Activated T-helper 17 cell treated with anti-CD3 and anti-CD28 coated beads, Interleukin-2, amount 50 U/mL, for 72 hours (primary cell): ENCODE data around the gene HS2ST1. TPM values are rescaled to one million over a fixed set of nuclear protein-coding genes. Genes with fewer than 3 reads are reported as not detected.
"Not testable (repeated sequence)": the region's sequence is repeated elsewhere in the genome, so short reads cannot be mapped to it uniquely, and the experiment has no call there.

Experiments used
- ATAC-seq: fragments of 150-1000 bp; cut with Tn5 transposase; replicated peaks from 2 replicates; pipeline ENCODE4 v1.10.0; 2021; ENCODE audit warnings: mild to moderate bottlenecking, moderate library complexity
- H3K27ac Mint-ChIP-seq: one replicate; pipeline ENCODE4 v1.8.0; 2022; ENCODE audit warnings: mixed read lengths
- H3K27me3 Mint-ChIP-seq: one replicate; pipeline ENCODE4 v1.8.0; 2022; ENCODE audit warnings: mixed read lengths
- H3K36me3 Mint-ChIP-seq: one replicate; pipeline ENCODE4 v1.8.0; 2022; ENCODE audit warnings: low read depth, mild to moderate bottlenecking, mixed read lengths
- H3K4me1 Mint-ChIP-seq: one replicate; pipeline ENCODE4 v1.8.0; 2022; ENCODE audit warnings: mixed read lengths
- H3K4me3 Mint-ChIP-seq: one replicate; pipeline ENCODE4 v1.8.0; 2022; ENCODE audit warnings: mild to moderate bottlenecking, mixed read lengths
- H3K9me3 Mint-ChIP-seq: one replicate; pipeline ENCODE4 v1.8.0; 2022; ENCODE audit warnings: mixed read lengths
- total RNA-seq, 2 donors: library from RNA; stranded (reverse); gene quantifications; one replicate each; pipeline ENCODE4 v1.2.3, GENCODE V29; 2022

HS2ST1 gene
- total RNA-seq, 2 donors from 2014 or later = 12.8 to 18.5 TPM

DNA sequence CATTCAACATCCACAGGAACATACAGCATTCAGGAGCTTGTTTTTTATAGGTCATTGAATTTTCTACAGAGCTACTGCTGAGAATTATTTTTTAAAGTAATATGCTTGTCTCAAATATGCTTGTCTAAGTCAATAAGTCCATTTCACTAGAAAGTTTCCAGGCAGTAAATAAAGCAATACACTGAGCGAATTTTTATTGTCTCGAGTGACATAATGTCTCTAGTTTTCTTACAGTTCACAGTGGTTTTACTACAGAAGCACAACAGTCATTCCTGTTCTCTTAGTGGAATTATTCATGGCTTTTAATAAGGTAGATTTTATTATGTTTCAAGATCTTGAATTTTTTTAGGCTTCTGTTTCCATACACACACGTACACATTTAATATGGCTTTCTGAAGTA, 83.8 kb downstream of the HS2ST1 start:
- ATAC-seq = no peak
- no peaks in the 10 kb centered on the region for H3K27me3 Mint-ChIP-seq
- no peak overlapping the region for H3K27ac Mint-ChIP-seq

DNA sequence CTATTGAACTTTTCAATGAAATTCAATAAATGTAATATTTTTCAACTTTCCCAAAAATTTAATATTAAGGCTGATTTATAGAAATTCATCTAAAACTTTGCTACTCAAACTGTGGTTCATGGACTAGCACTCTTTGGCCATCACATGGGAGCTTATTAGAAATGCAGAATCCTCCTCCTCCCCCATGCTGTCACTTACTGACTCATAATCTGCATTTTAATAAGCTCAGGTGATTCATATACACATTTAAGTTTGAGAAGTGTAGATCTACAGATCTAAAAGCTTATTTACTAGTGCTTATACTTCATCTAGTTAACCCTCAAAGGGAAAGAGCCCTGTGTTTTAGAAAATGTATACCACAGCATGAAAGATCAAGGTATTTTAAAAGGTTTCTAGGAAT, 84.3 kb downstream of the HS2ST1 start:
- Mint-ChIP-seq H3K36me3 (no peaks in the 10 kb centered on the region), H3K9me3 (no peaks in the 10 kb centered on the region), H3K4me1 (peaks cover 5% of the 10 kb centered on the region), H3K27me3 (no peaks in the 10 kb centered on the region), H3K4me3 (no peak overlapping the region), H3K27ac (peak overlapping the region; percentile 52)
- ATAC-seq = peak; percentile 63

More for the DNA sequence above, 83.8 kb downstream of the HS2ST1 start:
- no peak overlapping the region for H3K4me3 Mint-ChIP-seq
- no peaks in the 10 kb centered on the region for H3K36me3 Mint-ChIP-seq
- H3K9me3 Mint-ChIP-seq = no peaks in the 10 kb centered on the region
- H3K4me1 Mint-ChIP-seq = peaks cover 5% of the 10 kb centered on the region

DNA sequence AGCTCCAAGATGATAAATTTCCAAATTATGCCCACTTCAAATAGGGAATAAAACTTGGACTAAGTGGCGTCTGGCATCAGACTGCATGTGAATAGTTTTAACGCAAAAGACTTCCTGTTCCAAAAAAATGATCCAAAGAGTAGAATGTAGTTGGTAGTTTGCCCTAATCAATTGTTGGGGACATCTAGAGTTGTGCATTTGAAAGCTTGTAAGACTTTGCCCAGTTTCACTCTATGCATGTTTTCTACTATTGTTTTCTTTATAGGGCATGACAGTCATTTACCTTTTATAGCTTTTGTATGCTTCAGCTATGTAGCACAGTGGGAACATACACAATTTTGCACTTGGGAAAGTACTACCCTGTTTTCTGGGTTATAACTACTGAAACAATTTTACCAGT, 86.0 kb downstream of the HS2ST1 start:
- no peaks in the 10 kb centered on the region for H3K9me3 Mint-ChIP-seq
- H3K4me3 Mint-ChIP-seq = no peak overlapping the region
- peaks cover 5% of the 10 kb centered on the region for H3K4me1 Mint-ChIP-seq
- ATAC-seq = no peak
- no peak overlapping the region for H3K27ac Mint-ChIP-seq
- H3K27me3 Mint-ChIP-seq = no peaks in the 10 kb centered on the region
- no peaks in the 10 kb centered on the region for H3K36me3 Mint-ChIP-seq

DNA sequence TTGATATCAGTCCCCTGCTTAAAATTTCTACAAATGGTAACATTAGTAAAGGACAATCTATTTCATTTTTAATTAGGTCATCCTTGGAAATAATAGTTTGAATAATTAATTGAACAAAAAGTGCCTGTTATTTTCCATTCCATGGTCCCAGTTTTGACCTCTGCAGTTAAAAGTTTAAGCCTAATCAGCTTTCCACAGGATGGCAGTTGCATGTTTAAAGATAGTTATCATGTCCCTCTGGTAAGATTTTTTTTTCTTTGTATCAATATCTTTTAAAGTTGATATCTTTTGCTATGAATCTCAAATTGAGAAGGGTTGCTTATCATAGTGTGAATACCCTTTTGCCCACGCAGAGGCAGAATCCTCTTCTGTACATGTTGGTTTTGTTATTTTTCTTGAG, 90.4 kb downstream of the HS2ST1 start:
- Mint-ChIP-seq H3K27me3 (no peaks in the 10 kb centered on the region), H3K9me3 (no peaks in the 10 kb centered on the region), H3K27ac (no peak overlapping the region), H3K4me1 (no peaks in the 10 kb centered on the region), H3K4me3 (no peak overlapping the region), H3K36me3 (no peaks in the 10 kb centered on the region)
- no peak for ATAC-seq

DNA sequence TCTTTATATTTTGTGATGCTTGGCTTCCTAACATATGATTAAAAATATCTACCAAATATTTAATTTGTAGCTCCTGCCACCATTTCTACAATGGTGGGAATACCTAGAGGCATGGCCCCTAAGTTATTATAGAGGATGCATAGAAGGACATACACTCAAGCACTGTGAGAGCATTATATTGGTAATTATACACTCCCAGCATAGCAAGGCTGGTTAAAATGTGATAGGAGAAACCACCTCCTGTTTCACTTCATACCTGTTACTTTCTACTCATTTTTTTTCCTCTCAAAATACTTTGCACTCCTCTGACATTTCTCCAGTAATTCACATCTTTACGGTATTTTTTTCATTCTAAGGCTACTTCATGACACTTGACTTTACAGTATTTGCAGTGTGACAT, 92.9 kb downstream of the HS2ST1 start:
- Mint-ChIP-seq H3K9me3 (peaks cover 7% of the 10 kb centered on the region), H3K27ac (no peak overlapping the region), H3K4me1 (no peaks in the 10 kb centered on the region), H3K4me3 (no peak overlapping the region), H3K36me3 (no peaks in the 10 kb centered on the region), H3K27me3 (no peaks in the 10 kb centered on the region)
- ATAC-seq = no peak

DNA sequence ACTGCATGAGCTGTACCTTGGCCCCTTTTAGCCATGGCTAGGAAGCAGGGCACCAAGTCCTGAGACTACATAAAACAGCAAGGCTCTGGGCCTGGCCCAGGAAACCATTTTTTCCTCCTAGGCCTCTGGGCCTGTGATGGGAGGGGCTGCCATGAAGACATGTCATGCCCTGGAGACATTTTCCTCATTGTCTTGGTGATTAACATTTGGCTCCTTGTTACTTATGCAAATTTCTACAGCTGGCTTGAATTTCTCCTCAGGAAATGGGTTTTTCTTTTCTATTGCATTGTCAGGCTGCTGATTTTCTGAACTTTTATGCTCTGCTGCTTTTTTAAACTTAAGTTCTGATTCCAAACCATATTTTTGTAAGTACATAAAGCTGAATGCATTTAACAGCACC, 99.0 kb downstream of the HS2ST1 start:
- not testable (repeated sequence) for H3K27ac Mint-ChIP-seq, H3K9me3 Mint-ChIP-seq, ATAC-seq, H3K4me1 Mint-ChIP-seq, H3K27me3 Mint-ChIP-seq, H3K4me3 Mint-ChIP-seq, H3K36me3 Mint-ChIP-seq

DNA sequence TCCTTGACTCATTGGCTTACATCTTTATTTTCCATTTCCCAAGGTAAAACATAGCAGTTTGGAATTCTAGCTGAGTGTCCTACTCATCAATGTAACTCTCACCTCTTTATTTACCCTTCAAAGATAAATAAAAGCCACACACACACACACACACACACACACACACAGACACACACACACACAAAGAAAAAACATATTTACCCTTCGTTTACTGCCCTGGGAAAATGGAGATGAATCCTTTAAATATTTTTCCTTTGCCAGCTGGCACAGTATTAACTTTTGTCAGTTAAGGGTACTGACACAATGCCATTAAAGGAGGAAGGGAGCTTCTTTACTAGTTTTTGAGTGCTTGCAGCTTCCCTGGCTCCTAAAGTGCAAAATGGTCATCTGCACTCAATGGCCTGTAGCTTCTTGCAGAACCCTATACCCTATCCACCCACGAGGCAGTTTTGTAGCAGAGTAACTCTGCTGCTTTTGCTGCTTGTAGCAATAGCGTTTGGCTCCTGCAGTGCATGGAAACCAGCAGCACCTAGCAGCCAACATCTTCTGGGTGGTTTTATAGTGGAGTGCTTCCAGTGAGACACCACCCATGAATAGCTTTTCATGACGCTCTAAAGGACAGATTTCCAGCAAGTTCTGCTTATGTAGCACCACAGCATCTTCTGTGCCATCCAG, 103.7 kb downstream of the HS2ST1 start:
- Mint-ChIP-seq H3K36me3 (peaks cover 4% of the 10 kb centered on the region), H3K9me3 (no peaks in the 10 kb centered on the region), H3K27me3 (no peaks in the 10 kb centered on the region), H3K27ac (no peak overlapping the region), H3K4me3 (no peak overlapping the region), H3K4me1 (no peaks in the 10 kb centered on the region)
- ATAC-seq = no peak

DNA sequence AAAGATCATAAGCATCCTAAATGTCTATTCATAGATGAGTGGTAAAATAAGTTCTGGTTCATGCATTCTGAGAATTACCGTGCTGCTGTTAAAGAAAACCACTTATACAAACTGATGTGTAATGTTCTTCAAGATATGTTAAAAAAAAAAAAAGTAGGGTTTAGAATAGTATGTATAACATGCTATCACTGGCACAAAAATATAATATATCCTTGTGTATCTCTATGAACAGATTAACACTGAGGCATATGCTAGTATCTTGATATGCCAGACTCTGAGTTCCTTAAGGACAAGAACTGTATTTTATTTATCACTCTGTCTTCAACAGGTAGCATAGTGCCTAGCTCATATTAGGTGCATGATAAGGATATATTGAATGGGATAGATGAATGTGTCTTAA, 108.9 kb downstream of the HS2ST1 start:
- Mint-ChIP-seq H3K4me1 (peaks cover 5% of the 10 kb centered on the region), H3K9me3 (no peaks in the 10 kb centered on the region), H3K27ac (peak overlapping the region; percentile 23), H3K36me3 (no peaks in the 10 kb centered on the region), H3K27me3 (no peaks in the 10 kb centered on the region), H3K4me3 (no peak overlapping the region)
- ATAC-seq = no peak

DNA sequence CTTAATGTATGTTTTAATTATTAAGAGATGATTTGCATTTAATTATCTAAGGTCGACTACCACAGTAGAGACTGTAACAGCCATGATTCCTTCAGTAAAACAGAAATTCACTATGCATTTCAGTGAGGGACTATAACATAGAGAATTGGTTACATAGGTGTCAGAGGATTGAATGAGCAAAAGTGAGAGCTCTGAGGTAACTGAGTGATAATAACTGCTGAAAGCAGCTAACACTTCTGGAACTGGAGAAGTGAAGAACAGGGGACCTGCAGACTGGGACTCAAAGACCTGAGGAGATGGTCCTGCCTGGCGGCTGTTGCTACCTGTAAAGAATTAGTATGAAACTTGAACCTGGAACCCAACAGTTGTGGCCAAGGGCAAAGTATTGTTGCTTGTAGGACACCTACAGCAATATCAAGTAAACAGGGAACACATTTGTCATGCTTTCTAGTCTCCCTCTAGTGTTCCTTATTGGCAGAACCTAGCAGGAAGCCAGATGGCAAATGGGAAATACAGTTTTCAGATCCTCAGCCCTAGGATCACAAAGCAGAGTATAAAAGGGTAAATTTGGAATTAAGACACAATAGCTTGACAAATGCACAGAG, 110.6 kb downstream of the HS2ST1 start:
- Mint-ChIP-seq H3K27ac (no peak overlapping the region), H3K4me3 (no peak overlapping the region), H3K27me3 (no peaks in the 10 kb centered on the region), H3K36me3 (no peaks in the 10 kb centered on the region), H3K9me3 (no peaks in the 10 kb centered on the region), H3K4me1 (peaks cover 5% of the 10 kb centered on the region)
- peak; percentile 45 for ATAC-seq

DNA sequence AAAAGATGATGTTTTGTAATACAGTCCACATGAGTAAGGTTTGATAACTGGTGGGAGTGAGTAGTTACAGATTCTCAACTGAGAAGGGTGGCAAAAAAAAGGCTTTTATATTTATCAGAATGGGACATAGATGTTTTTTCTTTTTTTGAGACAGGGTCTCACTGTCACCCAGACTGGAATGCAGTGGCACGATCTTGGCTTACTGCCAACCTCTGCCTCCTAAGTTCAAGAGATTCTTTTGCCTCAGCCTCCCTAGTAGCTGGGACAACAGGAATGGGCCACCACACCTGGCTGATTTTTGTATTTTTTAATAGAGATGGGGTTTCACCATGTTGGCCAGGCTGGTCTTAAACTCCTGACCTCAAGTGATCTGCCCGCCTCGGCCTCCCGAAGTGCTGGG, 113.1 kb downstream of the HS2ST1 start:
- ATAC-seq, H3K4me3 Mint-ChIP-seq, H3K27ac Mint-ChIP-seq, H3K27me3 Mint-ChIP-seq, H3K36me3 Mint-ChIP-seq, H3K4me1 Mint-ChIP-seq, H3K9me3 Mint-ChIP-seq: not testable (repeated sequence)

DNA sequence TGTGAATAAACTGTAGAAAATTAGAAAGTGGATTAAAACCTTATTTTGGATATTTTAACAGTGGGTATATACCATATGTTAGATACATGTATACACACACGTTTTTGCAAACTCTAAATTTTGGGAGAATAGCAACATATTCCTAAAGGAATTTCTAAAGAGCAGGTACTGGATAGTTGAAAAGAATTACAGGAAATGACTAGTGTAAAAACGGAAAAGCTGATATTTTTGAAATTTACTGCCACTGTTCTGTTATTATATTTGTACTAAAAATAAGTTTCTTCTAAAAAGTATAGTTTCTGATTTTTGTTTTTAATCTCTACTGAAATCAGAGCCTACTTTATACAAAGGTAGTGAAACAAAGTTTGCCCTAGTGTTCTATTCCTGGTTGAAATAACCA, 114.1 kb downstream of the HS2ST1 start:
- H3K9me3 Mint-ChIP-seq = no peaks in the 10 kb centered on the region
- H3K36me3 Mint-ChIP-seq = no peaks in the 10 kb centered on the region
- no peak overlapping the region for H3K27ac Mint-ChIP-seq
- no peak for ATAC-seq
- H3K4me1 Mint-ChIP-seq = peaks cover 5% of the 10 kb centered on the region
- H3K4me3 Mint-ChIP-seq = no peak overlapping the region
- H3K27me3 Mint-ChIP-seq = no peaks in the 10 kb centered on the region

DNA sequence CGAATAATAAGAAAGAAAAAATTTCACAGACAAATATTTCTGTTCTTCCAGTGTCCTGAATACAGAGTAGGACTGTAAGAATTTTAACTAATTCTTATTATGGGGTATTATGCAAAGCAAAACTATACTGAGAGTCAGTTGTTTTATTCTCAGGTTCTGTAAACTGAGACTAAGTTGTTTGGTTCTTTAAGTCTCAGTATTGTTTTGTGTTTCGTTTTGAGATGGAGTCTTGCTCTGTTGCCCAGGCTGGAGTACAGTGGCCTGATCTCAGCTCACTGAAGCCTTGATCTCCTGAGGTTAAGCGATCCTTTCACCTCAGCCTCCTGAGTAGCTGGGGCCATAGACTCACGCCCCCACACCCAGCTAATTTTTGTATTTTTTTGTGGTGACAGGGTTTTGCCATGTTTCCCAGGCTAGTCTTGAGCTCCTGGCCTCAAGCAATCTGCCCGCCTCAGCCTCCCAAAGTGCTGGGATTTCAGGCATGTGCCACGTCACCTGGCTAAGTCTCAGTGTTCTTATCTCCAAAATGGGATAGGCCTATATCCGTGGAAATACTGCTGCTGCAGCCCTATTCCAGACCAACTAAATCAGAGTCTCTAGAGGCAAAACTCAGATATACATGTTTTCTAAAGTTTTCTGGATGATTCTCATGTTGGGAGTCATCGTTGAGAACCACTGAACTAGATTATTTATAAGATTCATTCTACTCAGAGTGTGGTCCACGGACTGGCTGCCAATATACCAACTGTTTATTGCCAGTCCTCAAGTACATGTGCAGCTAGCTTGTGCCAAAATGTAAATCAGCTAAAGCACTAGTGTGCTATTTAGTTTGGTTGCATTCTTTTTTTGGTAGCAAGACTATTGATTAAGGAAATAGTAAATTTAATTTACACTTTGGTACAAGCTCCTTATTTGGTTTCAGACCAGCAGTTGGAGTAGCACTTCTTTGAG, 116.6 kb downstream of the HS2ST1 start:
- H3K36me3 Mint-ChIP-seq = no peaks in the 10 kb centered on the region
- no peak overlapping the region for H3K4me3 Mint-ChIP-seq
- ATAC-seq = peak; percentile 69
- no peaks in the 10 kb centered on the region for H3K9me3 Mint-ChIP-seq
- no peaks in the 10 kb centered on the region for H3K27me3 Mint-ChIP-seq
- no peak overlapping the region for H3K27ac Mint-ChIP-seq
- peaks cover 3% of the 10 kb centered on the region for H3K4me1 Mint-ChIP-seq

DNA sequence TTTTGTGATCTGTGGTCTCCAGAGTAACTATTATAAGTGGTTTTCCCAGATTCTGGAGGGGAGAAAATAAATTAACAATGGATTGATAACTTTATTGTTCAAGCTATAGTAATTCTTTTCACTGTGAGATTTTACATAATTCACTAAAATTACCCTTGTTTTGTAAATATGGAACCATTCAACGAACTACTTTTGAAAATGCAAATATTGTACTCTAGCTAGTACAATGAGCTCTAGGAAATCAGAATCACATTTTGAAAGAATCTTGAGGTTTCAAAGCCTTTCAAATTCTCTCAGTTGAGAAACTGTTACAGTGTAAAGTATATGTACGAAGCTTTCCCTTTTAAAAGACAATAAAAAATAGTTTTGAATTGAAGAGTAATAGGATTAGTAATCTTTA, 119.9 kb downstream of the HS2ST1 start:
- ATAC-seq = no peak
- Mint-ChIP-seq H3K4me3 (no peak overlapping the region), H3K36me3 (no peaks in the 10 kb centered on the region), H3K4me1 (peaks cover 7% of the 10 kb centered on the region), H3K9me3 (no peaks in the 10 kb centered on the region), H3K27ac (no peak overlapping the region), H3K27me3 (no peaks in the 10 kb centered on the region)

DNA sequence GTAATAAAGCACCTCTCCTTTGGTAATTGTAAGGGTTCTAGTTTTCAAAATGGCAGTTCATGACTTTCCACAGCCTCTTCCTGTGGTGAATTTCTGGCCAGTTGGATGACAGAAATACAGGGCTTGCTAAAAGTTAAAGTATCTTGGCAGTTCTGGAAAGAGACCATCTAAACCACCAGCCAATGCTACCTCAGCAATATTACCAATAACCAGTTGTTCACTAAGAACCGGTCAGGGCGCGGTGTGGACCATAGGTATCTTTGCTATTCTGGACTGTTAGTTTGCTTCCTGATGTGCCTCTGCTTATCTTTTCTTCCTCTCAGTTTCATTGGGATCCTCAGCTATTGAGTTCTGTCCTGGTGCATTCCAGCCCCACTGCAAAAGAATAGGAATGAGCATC, 124.7 kb downstream of the HS2ST1 start:
- Mint-ChIP-seq H3K27me3 (no peaks in the 10 kb centered on the region), H3K4me1 (peaks cover 12% of the 10 kb centered on the region), H3K4me3 (no peak overlapping the region), H3K27ac (no peak overlapping the region), H3K36me3 (no peaks in the 10 kb centered on the region), H3K9me3 (no peaks in the 10 kb centered on the region)
- no peak for ATAC-seq
